NCI-H748 treated with DMSO at 0.1 percent for 48 hours (cell line): ENCODE measurements around the gene PRELID1.
"Not testable (repeated sequence)": the region's sequence is repeated elsewhere in the genome, so short reads cannot be mapped to it uniquely, and the experiment has no call there.

Experiments
- DNase-seq: peaks from one replicate; lab custom pipeline; 2025; lab: John Stamatoyannopoulos, UW

Gene PRELID1

GRCh38 chr5:177300236-177300880 is 3.2 kb upstream of the PRELID1 start:
- no peak for DNase-seq

DNA sequence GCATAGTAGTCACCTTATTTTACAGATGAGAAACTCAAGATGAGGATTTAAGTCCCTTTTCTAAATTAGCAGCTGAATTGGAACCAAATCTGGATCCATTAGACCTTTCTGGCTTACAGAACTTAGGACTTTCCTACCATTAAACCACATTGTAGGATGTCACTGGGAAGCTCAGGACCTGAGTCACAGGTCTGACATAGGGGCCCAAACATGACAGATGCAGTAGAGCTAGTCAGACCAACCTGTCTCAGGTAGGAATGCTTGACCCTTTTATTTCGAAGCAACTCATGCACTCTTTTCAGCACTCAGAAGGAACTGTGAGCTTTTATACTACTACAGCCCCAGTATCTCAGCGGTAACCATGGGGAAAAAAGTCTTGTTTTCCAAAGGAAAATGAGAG is 2.6 kb upstream of the PRELID1 start:
- DNase-seq = no peak

DNA sequence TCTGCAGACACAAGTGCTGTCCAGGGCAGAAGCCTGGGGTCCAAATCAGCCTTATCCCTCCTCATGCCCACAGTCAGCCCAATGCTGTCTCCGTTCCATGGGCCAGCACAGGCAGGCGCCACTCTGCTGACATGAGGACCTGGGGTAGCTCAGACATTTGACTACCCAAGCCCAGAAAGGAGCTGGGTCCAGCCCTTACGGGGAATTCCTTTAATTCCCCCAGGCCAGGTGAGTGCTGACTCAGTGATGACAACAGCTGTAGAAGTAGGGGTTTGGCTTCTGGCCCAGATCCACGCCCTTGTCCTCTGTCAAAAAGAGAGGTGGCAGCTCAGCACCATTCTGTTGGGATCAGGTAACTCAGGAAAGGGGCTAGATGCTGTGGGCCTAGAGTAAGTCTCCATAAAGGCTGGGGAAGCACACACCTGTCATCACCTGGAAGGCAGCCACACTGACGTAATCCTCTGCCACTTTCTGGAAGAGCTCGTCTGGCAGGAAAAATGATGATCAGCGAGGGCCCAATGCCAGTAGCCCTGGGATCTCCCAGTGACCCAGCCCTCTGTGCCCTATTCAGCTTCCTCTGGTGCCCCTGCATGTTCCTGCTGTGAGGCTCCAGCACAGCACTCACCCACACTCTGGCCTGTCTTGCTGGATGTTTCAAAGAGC is 2.0 kb upstream of the PRELID1 start:
- DNase-seq = no peak

DNA sequence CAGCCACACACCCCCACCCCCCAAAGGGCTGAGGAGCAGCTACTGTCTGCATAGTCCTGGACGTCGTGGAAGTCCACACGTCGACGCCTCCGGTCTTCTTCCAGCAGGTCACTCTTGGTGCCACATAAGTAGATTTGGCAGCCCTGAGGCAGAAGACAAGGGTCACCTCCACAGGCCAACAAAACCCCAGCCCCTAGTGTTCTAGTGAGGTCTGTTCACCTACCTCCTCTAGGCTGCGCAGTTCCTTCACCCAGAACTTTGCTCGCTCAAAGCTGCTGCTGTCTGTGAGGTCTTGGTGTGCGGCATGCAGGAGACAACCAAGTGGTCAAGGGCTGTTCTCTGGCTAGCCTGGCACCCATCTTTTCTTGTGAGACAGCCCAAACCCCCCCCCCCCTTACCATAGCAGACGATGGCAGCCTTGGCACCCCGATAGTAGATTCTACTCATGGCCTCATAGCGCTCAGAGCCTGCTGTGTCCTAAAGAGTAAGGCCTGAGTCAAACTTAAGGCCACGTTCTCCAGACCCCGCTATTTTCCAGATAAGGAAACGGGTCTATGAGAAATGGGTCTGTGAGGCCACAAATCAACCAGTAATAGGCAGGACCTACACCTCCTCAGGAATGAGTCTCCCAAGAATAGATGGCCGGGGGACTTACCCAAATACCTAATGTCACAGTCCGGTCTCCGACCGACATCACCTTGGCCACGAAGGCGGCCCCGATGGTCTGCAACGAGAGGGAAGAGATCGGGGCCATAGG is 1.1 kb upstream of the PRELID1 start:
- DNase-seq = no peak

DNA sequence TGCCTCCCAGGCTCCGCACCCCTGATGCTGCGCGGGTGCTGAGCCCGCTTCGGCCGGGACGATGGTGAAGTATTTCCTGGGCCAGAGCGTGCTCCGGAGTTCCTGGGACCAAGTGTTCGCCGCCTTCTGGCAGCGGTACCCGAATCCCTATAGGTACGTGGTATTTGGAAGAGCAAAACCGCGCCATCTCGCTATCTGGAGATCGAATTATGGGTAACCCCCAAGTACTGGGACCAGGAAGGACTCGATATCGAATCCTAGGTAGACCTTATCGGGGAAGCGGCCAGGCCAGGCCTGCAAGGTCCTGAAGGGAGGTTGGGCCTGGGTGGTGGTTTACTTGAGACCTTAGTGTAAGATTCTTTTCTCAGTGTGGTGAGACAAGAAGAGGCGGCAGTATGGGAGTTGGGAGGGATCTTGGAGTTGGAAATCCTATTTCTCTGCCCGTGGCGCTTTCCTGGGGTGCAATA is 359 bp downstream of the PRELID1 start:
- no peak for DNase-seq

GRCh38 chr5:177304392-177305119 is 957 bp downstream of the PRELID1 start:
- DNase-seq = no peak

DNA sequence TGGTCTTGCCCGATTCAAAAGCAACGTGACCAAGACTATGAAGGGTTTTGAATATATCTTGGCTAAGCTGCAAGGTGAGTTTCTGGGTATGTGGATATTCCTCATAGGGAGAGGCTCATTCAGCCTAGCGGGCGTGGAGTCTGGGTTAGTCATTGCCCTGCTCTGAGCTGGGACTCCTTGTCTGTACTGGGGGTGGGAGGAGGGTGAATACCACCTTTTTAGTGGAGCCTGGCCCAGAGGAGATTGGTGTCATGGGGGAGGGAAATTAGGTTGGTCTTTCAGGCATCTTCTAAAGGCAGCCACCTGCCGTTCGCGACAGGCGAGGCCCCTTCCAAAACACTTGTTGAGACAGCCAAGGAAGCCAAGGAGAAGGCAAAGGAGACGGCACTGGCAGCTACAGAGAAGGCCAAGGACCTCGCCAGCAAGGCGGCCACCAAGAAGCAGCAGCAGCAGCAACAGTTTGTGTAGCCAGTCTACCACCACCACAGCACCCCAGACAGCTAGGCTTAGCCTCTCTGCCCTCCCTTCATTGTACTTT is 2.6 kb downstream of the PRELID1 start:
- not testable (repeated sequence) for DNase-seq

- no peak for DNase-seq
Measured at GRCh38 chr5:177306674-177307543, 3.3 kb downstream of the PRELID1 start.

GRCh38 chr5:177307544-177308363 is 4.2 kb downstream of the PRELID1 start:
- no peak for DNase-seq

GRCh38 chr5:177308740-177309139 is 5.1 kb downstream of the PRELID1 start:
- no peak for DNase-seq

DNA sequence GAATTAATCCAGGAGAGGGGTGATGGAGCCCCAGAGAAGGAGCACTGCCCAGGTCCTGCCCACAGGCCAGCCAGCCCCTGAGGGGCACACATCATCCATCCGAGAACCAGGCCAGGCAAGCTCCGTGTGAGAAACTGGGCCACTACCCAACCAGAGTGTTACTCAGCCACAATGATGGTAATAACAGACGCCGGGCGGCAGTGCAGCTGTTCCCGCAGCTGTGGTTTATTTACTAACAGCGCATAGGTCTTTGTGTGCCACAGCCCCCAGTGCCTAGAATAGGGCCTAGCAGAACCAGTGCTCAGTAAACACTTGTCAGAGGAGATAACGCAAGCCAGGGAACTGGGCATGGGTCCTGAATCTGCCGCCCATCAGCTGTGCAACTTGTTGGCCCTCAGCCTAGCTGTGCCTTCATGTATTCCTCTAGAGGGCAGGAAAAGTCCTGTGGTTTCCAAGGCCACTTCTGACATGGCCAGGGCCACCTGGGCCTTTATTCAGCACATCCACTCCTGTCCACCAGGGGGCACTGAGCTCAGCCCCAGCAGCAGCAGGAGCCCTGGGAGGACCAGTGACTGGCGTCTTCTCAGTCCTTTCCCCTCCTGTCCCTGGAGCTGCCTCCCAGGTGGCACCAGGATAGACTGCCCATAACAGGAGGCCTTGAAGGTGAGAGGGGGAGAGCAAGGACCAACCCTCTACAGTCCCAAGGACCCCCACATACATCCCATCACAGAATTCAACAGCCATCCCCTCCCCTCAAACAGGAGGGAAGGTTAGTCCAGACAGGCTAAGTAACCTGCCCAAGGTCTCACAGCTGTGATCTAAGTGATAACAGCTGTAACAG is 6.0 kb downstream of the PRELID1 start:
- peak; percentile 51 for DNase-seq

DNA sequence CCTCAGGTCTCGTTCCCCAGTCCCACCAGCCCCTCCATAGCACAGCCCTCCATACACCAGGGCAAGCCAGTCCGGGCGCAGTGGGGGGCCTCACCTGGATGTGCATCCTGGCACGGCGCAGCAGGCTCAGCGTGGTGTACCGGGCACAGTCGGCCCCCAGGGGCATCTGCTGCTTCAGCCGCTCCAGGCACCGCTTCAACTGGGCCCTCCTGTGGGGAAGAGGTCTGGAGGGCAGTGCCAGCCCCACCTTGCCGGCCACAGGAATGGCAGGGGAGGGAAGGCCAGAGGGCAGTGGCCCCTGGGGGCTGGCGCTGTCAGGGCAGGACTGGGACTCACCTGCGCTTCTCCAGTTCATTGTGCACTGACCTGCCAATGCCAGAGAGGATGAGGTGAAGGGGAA is 6.7 kb downstream of the PRELID1 start:
- DNase-seq = no peak

- no peak for DNase-seq
Measured at GRCh38 chr5:177310757-177311391, 7.3 kb downstream of the PRELID1 start.

DNA sequence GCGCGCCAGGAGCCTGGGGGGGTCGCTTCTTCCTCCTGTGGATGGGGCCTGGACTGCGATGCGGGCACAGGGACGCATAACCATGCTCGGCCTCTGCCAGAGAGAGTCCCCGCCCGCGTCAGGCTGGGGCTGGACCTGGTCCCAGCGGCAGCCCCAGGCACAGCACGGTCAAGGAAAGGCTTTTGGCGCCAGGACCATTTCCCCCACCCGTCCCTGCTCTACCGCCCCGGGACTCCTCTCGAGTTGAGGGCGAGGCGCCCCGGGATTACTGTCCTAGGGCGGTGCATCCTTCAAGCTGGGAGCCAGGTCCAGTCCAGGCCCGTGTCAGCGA is 7.8 kb downstream of the PRELID1 start:
- no peak for DNase-seq

DNA sequence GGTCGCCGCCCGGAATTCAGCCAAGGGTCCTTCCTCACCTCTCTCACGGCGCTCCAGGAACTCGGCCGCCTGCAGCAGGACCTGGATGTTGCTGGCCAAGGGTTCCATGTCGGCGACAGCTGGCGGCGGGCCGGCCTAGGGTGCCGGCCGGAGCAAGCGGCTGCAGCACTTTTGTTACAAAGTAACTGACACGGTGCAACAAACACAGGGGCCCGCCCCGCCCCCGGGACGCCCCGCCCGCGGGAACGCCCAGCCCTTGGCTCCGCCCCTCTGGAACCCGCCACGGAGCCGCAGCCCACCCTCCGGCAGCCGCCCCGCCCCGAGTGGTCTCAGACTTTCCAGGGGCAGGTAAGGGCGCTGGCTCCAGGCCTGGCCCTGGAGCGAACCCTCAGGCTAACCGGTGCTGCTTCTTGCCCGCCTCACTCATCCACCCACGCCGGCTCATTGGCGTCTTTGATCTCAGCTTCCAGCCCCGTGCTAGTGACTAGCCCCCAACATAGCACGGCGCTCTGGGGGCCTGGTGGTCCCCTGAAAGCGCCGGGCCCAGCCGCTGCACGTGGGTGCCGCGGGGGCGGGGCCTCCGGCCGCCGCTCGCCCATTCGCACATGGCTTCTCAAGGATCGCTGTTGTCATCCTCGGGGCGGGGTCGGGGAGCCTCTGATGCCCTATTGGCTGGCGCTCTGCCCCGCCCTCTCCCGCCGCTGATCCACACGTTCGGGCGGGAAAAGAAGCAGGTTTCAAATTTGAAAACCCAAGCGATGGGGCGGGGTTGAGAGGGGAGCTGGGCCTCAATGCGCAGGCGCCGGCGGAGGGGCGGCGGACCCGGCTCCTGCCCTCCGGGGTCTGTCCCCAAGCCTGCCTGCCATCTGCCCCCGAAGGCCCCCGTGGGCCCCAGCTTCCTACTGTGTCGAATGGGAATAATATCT is 8.4 kb downstream of the PRELID1 start, which contains the start of gene MXD3:
TSS of gene MXD3 (minus strand) at position 176 of the 926 bp plus-strand sequence. CDS start at position 108, 68 bp downstream.
- DNase-seq = peak; percentile 96

DNA sequence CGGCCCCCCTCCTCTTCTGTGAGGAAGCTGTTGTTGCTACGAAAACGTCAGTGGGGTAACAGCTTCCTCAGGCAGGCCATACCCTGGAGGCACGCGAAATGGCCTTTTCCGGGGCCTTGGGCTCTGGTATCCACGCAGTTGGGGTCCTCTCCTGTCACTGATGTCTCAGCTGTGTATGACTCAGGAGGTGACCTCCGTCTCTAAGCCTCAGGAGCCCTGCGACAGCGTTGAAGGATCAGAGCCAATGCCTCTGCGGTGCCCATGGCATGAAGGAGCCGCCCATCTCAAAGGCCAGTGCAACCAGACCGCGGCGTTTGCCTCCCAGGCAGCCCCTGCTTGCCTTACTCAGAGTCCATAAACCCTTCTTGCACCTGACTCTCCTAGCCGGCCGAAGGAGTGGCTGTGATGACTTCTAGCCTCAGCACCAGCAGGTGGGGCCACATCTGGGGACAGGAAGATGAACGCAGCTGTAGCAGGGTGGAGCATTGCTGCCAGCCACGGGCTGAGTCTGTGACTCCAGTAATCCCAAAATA is 9.1 kb downstream of the PRELID1 start:
- DNase-seq = no peak

DNA sequence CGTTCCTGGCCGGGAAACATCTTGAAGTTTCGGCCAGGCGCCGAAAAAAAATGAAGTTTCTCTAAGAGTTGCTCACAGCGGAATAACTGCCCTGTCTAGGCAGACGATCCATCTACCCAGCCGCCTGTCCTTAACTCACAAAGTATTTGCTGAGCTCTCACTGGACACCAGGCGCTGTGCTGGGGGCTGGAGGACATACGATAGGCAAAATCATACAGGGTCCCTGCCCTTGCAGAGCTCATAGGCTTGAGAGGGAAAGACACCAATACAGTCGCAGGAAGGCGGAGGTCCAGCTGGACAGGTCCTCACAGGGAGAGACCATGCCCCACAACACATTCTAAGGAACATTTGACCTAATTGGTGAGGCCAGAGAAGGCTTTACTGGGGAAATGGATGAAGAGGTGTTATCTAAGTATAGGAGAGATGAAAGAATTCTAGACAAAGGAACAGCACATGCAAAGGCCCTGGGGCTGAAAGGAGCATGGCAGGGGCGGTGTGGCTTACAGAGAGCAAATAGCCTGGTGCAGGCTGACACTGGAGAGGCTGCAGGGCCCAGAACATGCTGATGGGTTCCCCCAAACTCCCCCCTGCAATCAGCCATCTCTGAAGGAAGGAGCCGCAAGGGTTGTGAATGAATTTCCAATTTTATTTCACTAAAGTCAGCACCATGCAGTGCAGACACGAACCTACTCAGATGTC is 10.1 kb downstream of the PRELID1 start:
- no peak for DNase-seq
